Measurements from ENCODE around the gene TMEM54. TPM values are rescaled to one million over a fixed set of nuclear protein-coding genes. Genes with fewer than 3 reads are reported as not detected.

TMEM54 gene
- total and polyA plus RNA-seq, 2 experiments from 2014 or later: 11.2 to 11.7 TPM

DNA sequence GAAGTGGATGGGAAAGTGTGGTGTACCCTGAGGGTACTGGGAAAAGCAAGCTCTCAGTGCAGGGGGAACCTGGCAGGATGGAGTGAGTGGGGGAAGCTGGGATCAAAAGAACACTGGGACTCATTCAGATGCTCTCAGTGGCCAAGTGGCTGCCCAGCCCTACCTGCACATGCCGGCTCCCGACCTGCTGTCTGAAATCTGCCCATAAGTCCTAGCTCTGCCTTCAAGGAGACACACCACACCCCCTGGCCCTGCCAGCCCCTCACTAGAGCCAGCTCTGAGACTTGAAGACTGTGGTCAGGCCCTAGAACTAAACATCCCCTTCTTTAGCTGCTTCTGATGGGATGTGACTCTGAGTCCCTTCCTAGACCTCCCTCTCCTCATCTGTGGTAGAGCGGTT lies 2.2 kb downstream of the TMEM54 start:
- Histone ChIP-seq H3K4me1 (ENCODE audit: insufficient read depth) (peaks cover 15% of the 10 kb centered on the region; the same call in 1 of the 2 replicates), H3K4me2 (no peak overlapping the region), H3K36me3 (ENCODE audit: insufficient read depth) (no peaks in the 10 kb centered on the region), H3K79me2 (replicated peaks; ENCODE audit: insufficient read depth) (no peaks in the 10 kb centered on the region), H4K20me1 (replicated peaks; ENCODE audit: insufficient read depth) (no peaks in the 10 kb centered on the region), H3K27me3 (ENCODE audit: insufficient read depth) (peaks cover 53% of the 10 kb centered on the region), H2AFZ (no peak overlapping the region), H3K27ac (ENCODE audit: low read depth) (no peak overlapping the region), H3K4me3 (no peak overlapping the region), H3F3A (replicated peaks; ENCODE audit: low read depth) (no peaks in the 10 kb centered on the region), H3K9me2 (ENCODE audit: insufficient read depth) (no peaks in the 10 kb centered on the region)
- no peaks in the 10 kb centered on the region; the same call in 2 of the 3 replicates for H3K36me3 Mint-ChIP-seq (ENCODE audit: low read depth)
- peaks cover 10% of the 10 kb centered on the region for H3K4me1 Mint-ChIP-seq
- no peak for DNase-seq (ENCODE audit: low spot score)
- no peak overlapping the region for H3K27ac Mint-ChIP-seq
- H3K4me3 Mint-ChIP-seq: no peak overlapping the region
- no peak for ATAC-seq
- H3K9me3 Mint-ChIP-seq: no peaks in the 10 kb centered on the region
- peaks cover 47% of the 10 kb centered on the region for H3K27me3 Mint-ChIP-seq (ENCODE audit: insufficient read depth, low read depth, poor library complexity)
- TF ChIP-seq ZNF331 (CRISPR knock-in tag; IDR thresholded peaks at IDR 0.05; ENCODE audit: low read depth) (no peak), EZH2phosphoT487 (IDR thresholded peaks at IDR 0.05; ENCODE audit: unreplicated experiment) (no peak), JUNB (IDR thresholded peaks at IDR 0.05; ENCODE audit: unreplicated experiment) (no peak), EZH2 (IDR thresholded peaks at IDR 0.05; ENCODE audit: low read depth, unreplicated experiment) (no peak), CREB1 (CRISPR knock-in tag; IDR thresholded peaks at IDR 0.05; ENCODE audit: low read depth) (no peak), STAT1 (IDR thresholded peaks at IDR 0.05; ENCODE audit: unreplicated experiment) (no peak), NANOG (IDR thresholded peaks at IDR 0.05; ENCODE audit: borderline replicate concordance) (no peak), POLR2AphosphoS5 (IDR thresholded peaks at IDR 0.05; ENCODE audit: low read depth) (no peak), ZNF114 (CRISPR knock-in tag; IDR thresholded peaks at IDR 0.05) (no peak)
- TF ChIP-seq, protein P1, sequence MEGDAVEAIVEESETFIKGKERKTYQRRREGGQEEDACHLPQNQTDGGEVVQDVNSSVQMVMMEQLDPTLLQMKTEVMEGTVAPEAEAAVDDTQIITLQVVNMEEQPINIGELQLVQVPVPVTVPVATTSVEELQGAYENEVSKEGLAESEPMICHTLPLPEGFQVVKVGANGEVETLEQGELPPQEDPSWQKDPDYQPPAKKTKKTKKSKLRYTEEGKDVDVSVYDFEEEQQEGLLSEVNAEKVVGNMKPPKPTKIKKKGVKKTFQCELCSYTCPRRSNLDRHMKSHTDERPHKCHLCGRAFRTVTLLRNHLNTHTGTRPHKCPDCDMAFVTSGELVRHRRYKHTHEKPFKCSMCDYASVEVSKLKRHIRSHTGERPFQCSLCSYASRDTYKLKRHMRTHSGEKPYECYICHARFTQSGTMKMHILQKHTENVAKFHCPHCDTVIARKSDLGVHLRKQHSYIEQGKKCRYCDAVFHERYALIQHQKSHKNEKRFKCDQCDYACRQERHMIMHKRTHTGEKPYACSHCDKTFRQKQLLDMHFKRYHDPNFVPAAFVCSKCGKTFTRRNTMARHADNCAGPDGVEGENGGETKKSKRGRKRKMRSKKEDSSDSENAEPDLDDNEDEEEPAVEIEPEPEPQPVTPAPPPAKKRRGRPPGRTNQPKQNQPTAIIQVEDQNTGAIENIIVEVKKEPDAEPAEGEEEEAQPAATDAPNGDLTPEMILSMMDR (conservative IDR thresholded peaks at IDR 0.05; ENCODE audit: low read depth in 2 of 2): no peak
- TF ChIP-seq, protein P2, sequence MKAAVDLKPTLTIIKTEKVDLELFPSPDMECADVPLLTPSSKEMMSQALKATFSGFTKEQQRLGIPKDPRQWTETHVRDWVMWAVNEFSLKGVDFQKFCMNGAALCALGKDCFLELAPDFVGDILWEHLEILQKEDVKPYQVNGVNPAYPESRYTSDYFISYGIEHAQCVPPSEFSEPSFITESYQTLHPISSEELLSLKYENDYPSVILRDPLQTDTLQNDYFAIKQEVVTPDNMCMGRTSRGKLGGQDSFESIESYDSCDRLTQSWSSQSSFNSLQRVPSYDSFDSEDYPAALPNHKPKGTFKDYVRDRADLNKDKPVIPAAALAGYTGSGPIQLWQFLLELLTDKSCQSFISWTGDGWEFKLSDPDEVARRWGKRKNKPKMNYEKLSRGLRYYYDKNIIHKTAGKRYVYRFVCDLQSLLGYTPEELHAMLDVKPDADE (IDR thresholded peaks at IDR 0.05): no peak
- TF ChIP-seq, protein P3, sequence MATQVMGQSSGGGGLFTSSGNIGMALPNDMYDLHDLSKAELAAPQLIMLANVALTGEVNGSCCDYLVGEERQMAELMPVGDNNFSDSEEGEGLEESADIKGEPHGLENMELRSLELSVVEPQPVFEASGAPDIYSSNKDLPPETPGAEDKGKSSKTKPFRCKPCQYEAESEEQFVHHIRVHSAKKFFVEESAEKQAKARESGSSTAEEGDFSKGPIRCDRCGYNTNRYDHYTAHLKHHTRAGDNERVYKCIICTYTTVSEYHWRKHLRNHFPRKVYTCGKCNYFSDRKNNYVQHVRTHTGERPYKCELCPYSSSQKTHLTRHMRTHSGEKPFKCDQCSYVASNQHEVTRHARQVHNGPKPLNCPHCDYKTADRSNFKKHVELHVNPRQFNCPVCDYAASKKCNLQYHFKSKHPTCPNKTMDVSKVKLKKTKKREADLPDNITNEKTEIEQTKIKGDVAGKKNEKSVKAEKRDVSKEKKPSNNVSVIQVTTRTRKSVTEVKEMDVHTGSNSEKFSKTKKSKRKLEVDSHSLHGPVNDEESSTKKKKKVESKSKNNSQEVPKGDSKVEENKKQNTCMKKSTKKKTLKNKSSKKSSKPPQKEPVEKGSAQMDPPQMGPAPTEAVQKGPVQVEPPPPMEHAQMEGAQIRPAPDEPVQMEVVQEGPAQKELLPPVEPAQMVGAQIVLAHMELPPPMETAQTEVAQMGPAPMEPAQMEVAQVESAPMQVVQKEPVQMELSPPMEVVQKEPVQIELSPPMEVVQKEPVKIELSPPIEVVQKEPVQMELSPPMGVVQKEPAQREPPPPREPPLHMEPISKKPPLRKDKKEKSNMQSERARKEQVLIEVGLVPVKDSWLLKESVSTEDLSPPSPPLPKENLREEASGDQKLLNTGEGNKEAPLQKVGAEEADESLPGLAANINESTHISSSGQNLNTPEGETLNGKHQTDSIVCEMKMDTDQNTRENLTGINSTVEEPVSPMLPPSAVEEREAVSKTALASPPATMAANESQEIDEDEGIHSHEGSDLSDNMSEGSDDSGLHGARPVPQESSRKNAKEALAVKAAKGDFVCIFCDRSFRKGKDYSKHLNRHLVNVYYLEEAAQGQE (IDR thresholded peaks at IDR 0.05; ENCODE audit: unreplicated experiment): no peak
- TF ChIP-seq, protein P4, sequence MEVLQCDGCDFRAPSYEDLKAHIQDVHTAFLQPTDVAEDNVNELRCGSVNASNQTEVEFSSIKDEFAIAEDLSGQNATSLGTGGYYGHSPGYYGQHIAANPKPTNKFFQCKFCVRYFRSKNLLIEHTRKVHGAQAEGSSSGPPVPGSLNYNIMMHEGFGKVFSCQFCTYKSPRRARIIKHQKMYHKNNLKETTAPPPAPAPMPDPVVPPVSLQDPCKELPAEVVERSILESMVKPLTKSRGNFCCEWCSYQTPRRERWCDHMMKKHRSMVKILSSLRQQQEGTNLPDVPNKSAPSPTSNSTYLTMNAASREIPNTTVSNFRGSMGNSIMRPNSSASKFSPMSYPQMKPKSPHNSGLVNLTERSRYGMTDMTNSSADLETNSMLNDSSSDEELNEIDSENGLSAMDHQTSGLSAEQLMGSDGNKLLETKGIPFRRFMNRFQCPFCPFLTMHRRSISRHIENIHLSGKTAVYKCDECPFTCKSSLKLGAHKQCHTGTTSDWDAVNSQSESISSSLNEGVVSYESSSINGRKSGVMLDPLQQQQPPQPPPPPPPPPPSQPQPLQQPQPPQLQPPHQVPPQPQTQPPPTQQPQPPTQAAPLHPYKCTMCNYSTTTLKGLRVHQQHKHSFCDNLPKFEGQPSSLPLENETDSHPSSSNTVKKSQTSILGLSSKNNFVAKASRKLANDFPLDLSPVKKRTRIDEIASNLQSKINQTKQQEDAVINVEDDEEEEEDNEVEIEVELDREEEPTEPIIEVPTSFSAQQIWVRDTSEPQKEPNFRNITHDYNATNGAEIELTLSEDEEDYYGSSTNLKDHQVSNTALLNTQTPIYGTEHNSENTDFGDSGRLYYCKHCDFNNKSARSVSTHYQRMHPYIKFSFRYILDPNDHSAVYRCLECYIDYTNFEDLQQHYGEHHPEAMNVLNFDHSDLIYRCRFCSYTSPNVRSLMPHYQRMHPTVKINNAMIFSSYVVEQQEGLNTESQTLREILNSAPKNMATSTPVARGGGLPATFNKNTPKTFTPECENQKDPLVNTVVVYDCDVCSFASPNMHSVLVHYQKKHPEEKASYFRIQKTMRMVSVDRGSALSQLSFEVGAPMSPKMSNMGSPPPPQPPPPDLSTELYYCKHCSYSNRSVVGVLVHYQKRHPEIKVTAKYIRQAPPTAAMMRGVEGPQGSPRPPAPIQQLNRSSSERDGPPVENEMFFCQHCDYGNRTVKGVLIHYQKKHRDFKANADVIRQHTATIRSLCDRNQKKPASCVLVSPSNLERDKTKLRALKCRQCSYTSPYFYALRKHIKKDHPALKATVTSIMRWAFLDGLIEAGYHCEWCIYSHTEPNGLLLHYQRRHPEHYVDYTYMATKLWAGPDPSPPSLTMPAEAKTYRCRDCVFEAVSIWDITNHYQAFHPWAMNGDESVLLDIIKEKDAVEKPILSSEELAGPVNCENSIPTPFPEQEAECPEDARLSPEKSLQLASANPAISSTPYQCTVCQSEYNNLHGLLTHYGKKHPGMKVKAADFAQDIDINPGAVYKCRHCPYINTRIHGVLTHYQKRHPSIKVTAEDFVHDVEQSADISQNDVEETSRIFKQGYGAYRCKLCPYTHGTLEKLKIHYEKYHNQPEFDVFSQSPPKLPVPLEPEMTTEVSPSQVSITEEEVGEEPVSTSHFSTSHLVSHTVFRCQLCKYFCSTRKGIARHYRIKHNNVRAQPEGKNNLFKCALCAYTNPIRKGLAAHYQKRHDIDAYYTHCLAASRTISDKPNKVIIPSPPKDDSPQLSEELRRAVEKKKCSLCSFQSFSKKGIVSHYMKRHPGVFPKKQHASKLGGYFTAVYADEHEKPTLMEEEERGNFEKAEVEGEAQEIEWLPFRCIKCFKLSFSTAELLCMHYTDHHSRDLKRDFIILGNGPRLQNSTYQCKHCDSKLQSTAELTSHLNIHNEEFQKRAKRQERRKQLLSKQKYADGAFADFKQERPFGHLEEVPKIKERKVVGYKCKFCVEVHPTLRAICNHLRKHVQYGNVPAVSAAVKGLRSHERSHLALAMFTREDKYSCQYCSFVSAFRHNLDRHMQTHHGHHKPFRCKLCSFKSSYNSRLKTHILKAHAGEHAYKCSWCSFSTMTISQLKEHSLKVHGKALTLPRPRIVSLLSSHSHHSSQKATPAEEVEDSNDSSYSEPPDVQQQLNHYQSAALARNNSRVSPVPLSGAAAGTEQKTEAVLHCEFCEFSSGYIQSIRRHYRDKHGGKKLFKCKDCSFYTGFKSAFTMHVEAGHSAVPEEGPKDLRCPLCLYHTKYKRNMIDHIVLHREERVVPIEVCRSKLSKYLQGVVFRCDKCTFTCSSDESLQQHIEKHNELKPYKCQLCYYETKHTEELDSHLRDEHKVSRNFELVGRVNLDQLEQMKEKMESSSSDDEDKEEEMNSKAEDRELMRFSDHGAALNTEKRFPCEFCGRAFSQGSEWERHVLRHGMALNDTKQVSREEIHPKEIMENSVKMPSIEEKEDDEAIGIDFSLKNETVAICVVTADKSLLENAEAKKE (CRISPR knock-in tag; IDR thresholded peaks at IDR 0.05): no peak
